HL-60 (cell line): ENCODE results near the gene AFF1.
A peak's percentile ranks its signal among the peaks of the same experiment; 100 is the strongest.

ENCODE experiments used
- DNase-seq, 2 experiments: peaks; one replicate each; pipeline ENCODE4 v3.0.0-alpha.2; 2010 to 2020; ENCODE audit warnings: low read depth in 1 of 2, low spot score in 1 of 2
- H3K27ac ChIP-seq: fragments of 250-450 bp; sonication (Bioruptor Pico); replicated peaks from 2 replicates; pipeline ENCODE4 v1.5.1; 2020; ENCODE audit warnings: mild to moderate bottlenecking, moderate library complexity
- H3K27me3 ChIP-seq: fragments of 250-450 bp; sonication (Bioruptor Pico); 2 replicates; pipeline ENCODE4 v1.5.1; 2021; ENCODE audit warnings: mild to moderate bottlenecking, moderate library complexity; ENCODE audit not compliant: insufficient read depth, poor library complexity, severe bottlenecking
- H3K4me3 ChIP-seq: replicated peaks from 2 replicates; pipeline ENCODE4 v1.5.1; 2011; ENCODE audit warnings: mild to moderate bottlenecking, control low read depth, low read length; ENCODE audit not compliant: insufficient read depth
- CTCF ChIP-seq: IDR thresholded peaks from one replicate; pipeline ENCODE4 v1.5.1; 2011; ENCODE audit warnings: low read length, control low read depth, inconsistent platforms; ENCODE audit not compliant: insufficient read depth
- GABPA ChIP-seq: IDR thresholded peaks from 2 replicates; pipeline ENCODE4 v1.6.1; 2012; ENCODE audit warnings: low read depth
- POLR2AphosphoS5 ChIP-seq: IDR thresholded peaks from 2 replicates; pipeline ENCODE4 v1.6.1; 2012; ENCODE audit warnings: low read depth
- SPI1 ChIP-seq: IDR thresholded peaks from 2 replicates; pipeline ENCODE4 v1.6.1; 2012; ENCODE audit warnings: low read depth, mild to moderate bottlenecking, borderline replicate concordance
- TF ChIP-seq, protein P1 (sequence below): IDR thresholded peaks from 2 replicates; pipeline ENCODE4 v1.6.1; 2012; ENCODE audit warnings: low read depth; ENCODE audit not compliant: insufficient replicate concordance

Gene AFF1

GRCh38 chr4:87092389-87093141, 157.8 kb downstream of the AFF1 start:
- H3K4me3 ChIP-seq = no peak overlapping the region
- H3K27me3 ChIP-seq = no peaks in the 10 kb centered on the region
- peak; percentile 45 to 95 for DNase-seq
- peak; percentile 69; the same call in 1 of the 2 replicates for TF ChIP-seq POLR2AphosphoS5
- TF ChIP-seq GABPA = no peak
- TF ChIP-seq SPI1 = peak; percentile 70; the same call in 1 of the 2 replicates
- peak overlapping the region; percentile 47 for H3K27ac ChIP-seq

DNA sequence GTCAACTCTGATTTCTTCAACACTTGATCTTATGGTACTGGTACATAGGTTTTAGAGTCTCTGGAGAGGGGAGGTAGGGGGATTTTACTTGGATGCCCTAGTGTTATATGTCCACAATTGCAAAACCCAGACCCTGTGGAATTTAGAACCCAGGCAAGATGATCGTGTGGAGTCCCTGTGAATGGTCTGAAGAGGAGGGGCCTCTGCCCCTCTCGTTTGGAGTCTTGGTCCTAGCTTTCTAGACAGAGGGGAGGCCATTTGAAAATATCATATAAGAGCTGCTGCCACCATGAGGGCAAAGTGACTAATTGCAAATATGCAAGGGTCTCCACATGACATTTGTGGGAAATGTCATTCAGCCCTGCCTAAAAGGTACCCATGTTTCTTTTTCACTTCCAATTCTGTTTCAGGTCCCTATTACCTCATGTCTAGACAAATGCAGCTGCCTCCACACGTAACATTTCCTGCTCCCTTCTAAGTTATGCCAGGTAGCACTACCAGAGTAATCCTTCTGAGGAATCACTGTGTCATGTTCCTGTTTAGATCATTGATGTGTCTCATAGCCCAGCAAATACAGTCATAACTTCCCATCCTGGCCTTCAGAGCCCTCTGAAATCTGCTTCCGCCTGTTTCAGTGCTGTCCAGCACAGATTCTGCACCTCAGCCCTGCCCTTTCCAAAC, 158.8 kb downstream of the AFF1 start:
- Histone ChIP-seq H3K27me3 (no peaks in the 10 kb centered on the region), H3K27ac (peak overlapping the region; percentile 47), H3K4me3 (no peak overlapping the region)
- peak in 1 of 2 experiments; percentile 56 for DNase-seq
- no peak for TF ChIP-seq POLR2AphosphoS5
- TF ChIP-seq CTCF = peak; percentile 43
- TF ChIP-seq, protein P1, sequence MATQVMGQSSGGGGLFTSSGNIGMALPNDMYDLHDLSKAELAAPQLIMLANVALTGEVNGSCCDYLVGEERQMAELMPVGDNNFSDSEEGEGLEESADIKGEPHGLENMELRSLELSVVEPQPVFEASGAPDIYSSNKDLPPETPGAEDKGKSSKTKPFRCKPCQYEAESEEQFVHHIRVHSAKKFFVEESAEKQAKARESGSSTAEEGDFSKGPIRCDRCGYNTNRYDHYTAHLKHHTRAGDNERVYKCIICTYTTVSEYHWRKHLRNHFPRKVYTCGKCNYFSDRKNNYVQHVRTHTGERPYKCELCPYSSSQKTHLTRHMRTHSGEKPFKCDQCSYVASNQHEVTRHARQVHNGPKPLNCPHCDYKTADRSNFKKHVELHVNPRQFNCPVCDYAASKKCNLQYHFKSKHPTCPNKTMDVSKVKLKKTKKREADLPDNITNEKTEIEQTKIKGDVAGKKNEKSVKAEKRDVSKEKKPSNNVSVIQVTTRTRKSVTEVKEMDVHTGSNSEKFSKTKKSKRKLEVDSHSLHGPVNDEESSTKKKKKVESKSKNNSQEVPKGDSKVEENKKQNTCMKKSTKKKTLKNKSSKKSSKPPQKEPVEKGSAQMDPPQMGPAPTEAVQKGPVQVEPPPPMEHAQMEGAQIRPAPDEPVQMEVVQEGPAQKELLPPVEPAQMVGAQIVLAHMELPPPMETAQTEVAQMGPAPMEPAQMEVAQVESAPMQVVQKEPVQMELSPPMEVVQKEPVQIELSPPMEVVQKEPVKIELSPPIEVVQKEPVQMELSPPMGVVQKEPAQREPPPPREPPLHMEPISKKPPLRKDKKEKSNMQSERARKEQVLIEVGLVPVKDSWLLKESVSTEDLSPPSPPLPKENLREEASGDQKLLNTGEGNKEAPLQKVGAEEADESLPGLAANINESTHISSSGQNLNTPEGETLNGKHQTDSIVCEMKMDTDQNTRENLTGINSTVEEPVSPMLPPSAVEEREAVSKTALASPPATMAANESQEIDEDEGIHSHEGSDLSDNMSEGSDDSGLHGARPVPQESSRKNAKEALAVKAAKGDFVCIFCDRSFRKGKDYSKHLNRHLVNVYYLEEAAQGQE = no peak
- no peak for TF ChIP-seq SPI1

DNA sequence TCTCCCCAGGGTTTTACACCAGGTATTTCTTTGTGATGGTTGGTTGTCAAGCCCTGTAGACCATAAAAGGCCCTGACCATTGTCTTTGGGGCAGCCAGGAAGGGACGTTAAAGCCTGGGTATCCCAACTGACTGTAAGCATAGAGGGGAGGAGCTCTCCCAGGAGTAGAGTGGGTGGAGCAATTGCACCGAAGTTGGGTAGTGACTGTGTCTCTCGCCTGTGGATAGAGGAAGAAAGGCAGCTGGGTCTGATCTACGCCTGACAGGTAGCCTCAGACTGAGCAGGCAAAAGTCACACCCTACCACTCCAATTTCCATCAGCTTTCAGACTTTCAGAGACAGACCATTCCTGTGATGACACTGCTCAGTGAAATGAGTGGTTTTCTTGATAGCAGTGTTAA, 162.3 kb downstream of the AFF1 start:
- Histone ChIP-seq H3K4me3 (no peak overlapping the region), H3K27me3 (no peaks in the 10 kb centered on the region), H3K27ac (no peak overlapping the region)
- no peak for DNase-seq
- no peak for TF ChIP-seq POLR2AphosphoS5
- no peak for TF ChIP-seq CTCF
- TF ChIP-seq SPI1 = no peak
- TF ChIP-seq, protein P1 = no peak
- TF ChIP-seq GABPA = no peak

DNA sequence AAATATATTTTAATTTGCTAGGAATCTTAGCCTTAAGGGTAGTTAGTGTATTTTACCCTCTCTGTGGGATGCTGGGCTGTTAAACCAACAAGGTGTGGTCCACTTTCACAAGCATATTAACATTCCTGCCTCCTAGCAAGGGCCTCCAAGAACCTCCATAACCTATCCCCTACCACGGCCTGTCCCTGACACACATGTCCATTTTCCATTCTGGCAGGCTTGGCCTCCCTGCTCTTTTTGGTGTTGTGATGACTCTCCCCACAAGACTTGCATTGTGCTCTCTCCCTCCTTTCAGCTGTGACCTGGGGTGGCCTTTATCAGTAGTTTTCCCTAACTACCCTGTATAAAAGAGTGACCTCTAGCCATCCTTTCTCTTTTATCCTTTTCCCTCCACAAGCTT, 165.4 kb downstream of the AFF1 start:
- no peak for DNase-seq
- no peak overlapping the region for H3K4me3 ChIP-seq
- no peak overlapping the region for H3K27ac ChIP-seq
- no peaks in the 10 kb centered on the region for H3K27me3 ChIP-seq
- TF ChIP-seq, protein P1 = no peak
- no peak for TF ChIP-seq POLR2AphosphoS5
- no peak for TF ChIP-seq SPI1
- TF ChIP-seq GABPA = no peak
- TF ChIP-seq CTCF = no peak
